NT2/D1 (cell line): ENCODE measurements around the gene SERPINE1.

Experiments used
- DNase-seq: peaks from one replicate; pipeline ENCODE4 v3.0.0-alpha.2; 2011; ENCODE audit warnings: low read depth, low spot score
- H3K27me3 ChIP-seq: 2 replicates; pipeline ENCODE4 v1.6.0; 2011; ENCODE audit warnings: mild to moderate bottlenecking; ENCODE audit not compliant: insufficient read length, insufficient read depth
- H3K36me3 ChIP-seq: 2 replicates; pipeline ENCODE4 v1.6.1; 2011; ENCODE audit warnings: mild to moderate bottlenecking, low read length, mixed read lengths; ENCODE audit not compliant: insufficient read depth, insufficient read length
- H3K4me1 ChIP-seq: 2 replicates; pipeline ENCODE4 v1.5.1; 2011; ENCODE audit not compliant: insufficient read depth, insufficient read length
- H3K4me3 ChIP-seq: 2 replicates; pipeline ENCODE4 v1.5.1; 2011; ENCODE audit warnings: low read depth; ENCODE audit not compliant: insufficient read length
- H3K9ac ChIP-seq: 2 replicates; pipeline ENCODE4 v1.6.0; 2011; ENCODE audit warnings: low read depth; ENCODE audit not compliant: insufficient read length
- H3K9me3 ChIP-seq: 2 replicates; pipeline ENCODE4 v1.5.1; 2011; ENCODE audit warnings: mild to moderate bottlenecking, low read length; ENCODE audit not compliant: insufficient read depth
- SUZ12 ChIP-seq: IDR thresholded peaks from 2 replicates; pipeline ENCODE4 v1.6.1; 2011; ENCODE audit not compliant: insufficient read length, insufficient read depth; ENCODE audit errors: extremely low read depth
- YY1 ChIP-seq: IDR thresholded peaks from 2 replicates; pipeline ENCODE4 v1.6.1; 2011; ENCODE audit not compliant: insufficient read length, insufficient read depth
- ZNF274 ChIP-seq: IDR thresholded peaks from 2 replicates; pipeline ENCODE4 v1.6.1; 2011; ENCODE audit warnings: mild to moderate bottlenecking, low read depth, low read length

Gene SERPINE1

DNA sequence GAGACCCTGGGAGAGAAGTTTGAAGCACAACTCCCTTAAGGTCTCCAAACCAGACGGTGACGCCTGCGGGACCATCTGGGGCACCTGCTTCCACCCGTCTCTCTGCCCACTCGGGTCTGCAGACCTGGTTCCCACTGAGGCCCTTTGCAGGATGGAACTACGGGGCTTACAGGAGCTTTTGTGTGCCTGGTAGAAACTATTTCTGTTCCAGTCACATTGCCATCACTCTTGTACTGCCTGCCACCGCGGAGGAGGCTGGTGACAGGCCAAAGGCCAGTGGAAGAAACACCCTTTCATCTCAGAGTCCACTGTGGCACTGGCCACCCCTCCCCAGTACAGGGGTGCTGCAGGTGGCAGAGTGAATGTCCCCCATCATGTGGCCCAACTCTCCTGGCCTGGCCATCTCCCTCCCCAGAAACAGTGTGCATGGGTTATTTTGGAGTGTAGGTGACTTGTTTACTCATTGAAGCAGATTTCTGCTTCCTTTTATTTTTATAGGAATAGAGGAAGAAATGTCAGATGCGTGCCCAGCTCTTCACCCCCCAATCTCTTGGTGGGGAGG is 10.8 kb downstream of the SERPINE1 start:
- H3K9ac ChIP-seq = no peak overlapping the region
- no peaks in the 10 kb centered on the region for H3K9me3 ChIP-seq
- H3K4me1 ChIP-seq = peaks cover 2% of the 10 kb centered on the region
- no peak overlapping the region for H3K4me3 ChIP-seq
- TF ChIP-seq SUZ12 = no peak
- no peak for TF ChIP-seq ZNF274
- TF ChIP-seq YY1 = no peak
- no peaks in the 10 kb centered on the region for H3K27me3 ChIP-seq
- DNase-seq = no peak
- peaks cover 43% of the 10 kb centered on the region for H3K36me3 ChIP-seq

DNA sequence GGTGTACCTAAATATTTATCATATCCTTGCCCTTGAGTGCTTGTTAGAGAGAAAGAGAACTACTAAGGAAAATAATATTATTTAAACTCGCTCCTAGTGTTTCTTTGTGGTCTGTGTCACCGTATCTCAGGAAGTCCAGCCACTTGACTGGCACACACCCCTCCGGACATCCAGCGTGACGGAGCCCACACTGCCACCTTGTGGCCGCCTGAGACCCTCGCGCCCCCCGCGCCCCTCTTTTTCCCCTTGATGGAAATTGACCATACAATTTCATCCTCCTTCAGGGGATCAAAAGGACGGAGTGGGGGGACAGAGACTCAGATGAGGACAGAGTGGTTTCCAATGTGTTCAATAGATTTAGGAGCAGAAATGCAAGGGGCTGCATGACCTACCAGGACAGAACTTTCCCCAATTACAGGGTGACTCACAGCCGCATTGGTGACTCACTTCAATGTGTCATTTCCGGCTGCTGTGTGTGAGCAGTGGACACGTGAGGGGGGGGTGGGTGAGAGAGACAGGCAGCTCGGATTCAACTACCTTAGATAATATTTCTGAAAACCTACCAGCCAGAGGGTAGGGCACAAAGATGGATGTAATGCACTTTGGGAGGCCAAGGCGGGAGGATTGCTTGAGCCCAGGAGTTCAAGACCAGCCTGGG is 11.4 kb downstream of the SERPINE1 start:
- Histone ChIP-seq H3K4me1 (peaks cover 2% of the 10 kb centered on the region), H3K4me3 (no peak overlapping the region), H3K36me3 (peaks cover 38% of the 10 kb centered on the region), H3K9ac (no peak overlapping the region), H3K9me3 (no peaks in the 10 kb centered on the region), H3K27me3 (no peaks in the 10 kb centered on the region)
- peak; percentile 83 for DNase-seq
- TF ChIP-seq SUZ12 = no peak
- TF ChIP-seq ZNF274 = no peak
- no peak for TF ChIP-seq YY1

DNA sequence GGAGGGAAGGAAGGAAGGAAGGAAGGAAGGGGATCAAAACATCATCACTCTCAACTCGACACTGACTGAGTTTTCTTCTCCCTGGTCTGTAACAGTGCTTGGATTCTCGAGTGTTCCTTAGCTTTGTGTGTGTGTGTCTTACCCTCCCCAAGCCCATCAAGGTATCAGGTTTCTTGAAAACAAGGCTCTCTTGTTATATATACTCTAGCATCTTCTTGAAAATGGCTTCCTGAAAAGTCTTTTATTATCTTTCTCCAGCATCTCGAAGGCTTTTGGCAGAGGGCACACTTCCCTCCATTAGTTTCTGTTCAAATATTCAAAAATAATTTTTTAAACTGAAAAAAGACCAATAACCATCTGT is 13.4 kb downstream of the SERPINE1 start:
- peaks cover 23% of the 10 kb centered on the region for H3K36me3 ChIP-seq
- no peaks in the 10 kb centered on the region for H3K9me3 ChIP-seq
- H3K4me3 ChIP-seq = no peak overlapping the region
- TF ChIP-seq SUZ12 (no peak), ZNF274 (no peak), YY1 (no peak)
- no peak overlapping the region for H3K9ac ChIP-seq
- peaks cover under 1% of the 10 kb centered on the region for H3K4me1 ChIP-seq
- H3K27me3 ChIP-seq = no peaks in the 10 kb centered on the region
- no peak for DNase-seq

DNA sequence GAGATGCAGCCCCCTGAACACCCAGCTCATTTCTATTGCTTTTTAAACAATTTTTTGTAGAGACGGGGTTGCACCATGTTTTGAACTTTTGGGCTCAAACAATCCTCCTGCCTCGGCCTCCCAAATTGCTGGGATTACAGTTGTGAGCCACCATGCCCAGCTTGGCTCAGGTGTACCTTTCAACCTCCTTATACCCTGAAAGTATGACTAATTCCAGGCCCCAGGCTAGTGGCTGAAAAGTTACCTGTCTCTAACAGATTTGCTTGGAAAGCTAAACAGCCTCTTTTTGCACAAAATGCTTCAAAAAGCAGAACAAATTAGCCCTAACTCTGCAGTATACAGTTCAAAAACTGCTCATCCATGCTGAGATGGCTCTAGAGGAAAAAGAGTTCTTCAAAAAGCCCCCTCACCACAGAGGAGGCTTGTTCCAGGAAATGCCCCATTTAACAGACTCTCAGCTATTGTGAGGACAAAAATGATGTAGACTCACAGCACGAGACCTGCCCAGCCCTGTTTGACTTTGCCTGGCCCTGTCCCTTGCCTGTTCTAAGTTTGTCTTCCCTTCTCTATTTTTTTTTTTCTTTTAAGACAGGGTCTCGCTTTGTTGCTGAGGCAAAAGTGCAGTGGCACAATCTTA is 14.0 kb downstream of the SERPINE1 start:
- DNase-seq = no peak
- Histone ChIP-seq H3K9ac (no peak overlapping the region), H3K4me3 (no peak overlapping the region), H3K9me3 (no peaks in the 10 kb centered on the region), H3K4me1 (no peaks in the 10 kb centered on the region), H3K36me3 (peaks cover 18% of the 10 kb centered on the region), H3K27me3 (no peaks in the 10 kb centered on the region)
- TF ChIP-seq ZNF274 (no peak), YY1 (no peak), SUZ12 (no peak)

DNA sequence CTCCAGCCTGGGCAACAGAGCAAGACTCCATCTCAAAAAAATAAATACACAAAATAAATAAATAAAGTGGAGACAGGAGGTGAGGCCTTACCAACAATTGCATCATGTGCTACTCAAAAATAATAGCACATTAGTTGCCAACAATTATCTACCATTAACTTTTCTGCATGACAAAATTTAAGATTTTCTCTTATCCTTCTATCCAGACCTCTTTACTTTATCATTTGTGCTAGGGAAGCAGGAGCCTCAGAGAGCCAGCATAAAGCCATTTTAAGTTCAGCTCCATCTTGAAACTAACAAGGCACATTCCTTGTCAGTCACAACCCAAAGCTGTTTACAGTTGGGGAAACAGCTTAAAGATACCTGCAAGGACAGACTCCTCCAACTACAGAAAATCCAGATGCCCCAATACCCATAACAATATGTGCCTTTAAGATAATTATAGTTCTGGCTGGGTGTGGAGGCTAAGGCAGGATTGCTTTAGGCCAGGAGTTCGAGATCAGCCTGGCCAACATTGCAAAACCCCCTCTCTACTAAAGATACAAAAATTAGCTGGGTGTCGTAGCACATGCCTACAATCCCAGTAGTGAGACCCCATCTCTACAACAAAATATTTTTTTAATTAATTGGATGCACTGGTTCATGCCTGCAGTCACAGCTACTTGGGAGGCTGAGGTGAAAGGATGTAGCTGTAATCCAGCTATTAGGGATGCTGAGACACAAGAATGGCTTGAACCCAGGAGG is 25.2 kb downstream of the SERPINE1 start:
- DNase-seq = no peak
- Histone ChIP-seq H3K4me1 (no peaks in the 10 kb centered on the region), H3K4me3 (no peak overlapping the region), H3K36me3 (peaks cover 6% of the 10 kb centered on the region), H3K9me3 (peaks cover 6% of the 10 kb centered on the region; the same call in 1 of the 2 replicates), H3K27me3 (no peaks in the 10 kb centered on the region), H3K9ac (no peak overlapping the region)
- no peak for TF ChIP-seq YY1
- TF ChIP-seq ZNF274 = no peak
- no peak for TF ChIP-seq SUZ12

DNA sequence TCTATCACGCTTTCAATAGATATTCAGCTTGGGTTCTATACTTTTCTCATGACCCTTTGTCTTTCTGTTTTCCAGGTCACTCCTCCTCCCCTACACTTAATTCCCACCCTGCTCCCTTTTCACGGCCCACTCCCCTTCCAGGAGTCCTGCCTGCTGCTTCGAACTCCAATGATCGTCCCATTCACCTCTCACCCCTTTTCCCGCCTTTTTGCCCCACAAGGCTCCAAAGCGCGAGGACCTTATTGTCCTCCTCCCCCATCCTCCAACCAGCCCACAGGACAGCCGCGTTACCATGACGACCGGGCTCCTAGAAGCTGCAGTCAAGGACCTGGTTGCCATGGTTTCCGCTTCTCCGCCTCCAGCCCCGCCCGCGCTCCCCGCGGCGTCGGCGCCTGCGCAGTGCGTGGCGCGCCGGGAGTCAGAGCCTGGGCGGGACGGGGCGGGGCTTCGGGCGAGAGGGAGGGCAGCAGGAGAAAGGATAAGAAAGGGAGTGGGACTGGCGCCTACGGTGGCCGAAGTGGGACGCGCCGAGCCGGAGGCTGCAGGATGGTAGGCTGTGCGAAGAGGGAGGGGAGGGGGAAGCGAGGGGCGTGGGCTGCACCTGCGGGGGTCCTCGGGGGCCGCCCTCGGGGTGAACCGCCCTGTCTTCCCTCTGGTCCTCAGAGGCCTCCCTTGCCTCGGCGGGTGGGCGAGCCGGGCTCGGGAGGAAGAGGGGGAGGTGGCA is 27.2 kb downstream of the SERPINE1 start, which contains the start of gene AP1S1:
AP1S1 (plus strand) TSS at position 508 of the 724 bp plus-strand sequence; CDS start at position 547, 39 bp downstream.
- H3K4me1 ChIP-seq = peaks cover 2% of the 10 kb centered on the region
- peak within 1 kb of the TSS; percentile 57 for H3K4me3 ChIP-seq
- H3K36me3 ChIP-seq = peaks cover 24% of the 10 kb centered on the region
- no peak for TF ChIP-seq YY1
- TF ChIP-seq SUZ12 = no peak
- no peak for TF ChIP-seq ZNF274
- H3K27me3 ChIP-seq = no peaks in the 10 kb centered on the region
- peak within 1 kb of the TSS; percentile 81 for H3K9ac ChIP-seq
- peak; percentile 100 for DNase-seq
- H3K9me3 ChIP-seq = peaks cover 6% of the 10 kb centered on the region; the same call in 1 of the 2 replicates
